ENCODE data around the gene RNF138.
A peak's percentile ranks its signal among the peaks of the same experiment; 100 is the strongest.
"Not testable (repeated sequence)": the region's sequence is repeated elsewhere in the genome, so short reads cannot be mapped to it uniquely, and the experiment has no call there.

RNF138 gene

GRCh38 chr18:32095900-32096229 is 4.2 kb downstream of the RNF138 start:
- no peak for DNase-seq (ENCODE audit: low read depth)

DNA sequence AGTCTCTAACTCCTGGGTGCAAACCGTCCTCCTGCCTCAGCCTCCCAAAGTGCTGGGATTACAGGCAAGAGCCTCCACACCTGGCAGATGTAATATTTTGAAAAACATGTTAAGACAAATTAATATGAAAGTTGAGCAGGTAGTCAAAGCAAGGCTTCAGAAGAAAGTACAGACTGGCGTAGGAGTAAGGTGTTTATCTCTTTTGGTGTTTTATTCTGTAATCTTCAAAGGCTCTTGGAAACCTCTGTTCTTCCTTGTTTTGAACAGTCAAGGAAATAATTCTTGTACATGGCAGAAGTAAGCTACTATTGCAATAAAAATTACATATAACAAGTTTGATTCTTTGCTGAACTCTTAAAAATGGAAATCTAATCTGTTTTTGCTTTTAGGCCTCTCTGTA is 5.3 kb downstream of the RNF138 start:
- no peak for DNase-seq (ENCODE audit: low read depth)

DNA sequence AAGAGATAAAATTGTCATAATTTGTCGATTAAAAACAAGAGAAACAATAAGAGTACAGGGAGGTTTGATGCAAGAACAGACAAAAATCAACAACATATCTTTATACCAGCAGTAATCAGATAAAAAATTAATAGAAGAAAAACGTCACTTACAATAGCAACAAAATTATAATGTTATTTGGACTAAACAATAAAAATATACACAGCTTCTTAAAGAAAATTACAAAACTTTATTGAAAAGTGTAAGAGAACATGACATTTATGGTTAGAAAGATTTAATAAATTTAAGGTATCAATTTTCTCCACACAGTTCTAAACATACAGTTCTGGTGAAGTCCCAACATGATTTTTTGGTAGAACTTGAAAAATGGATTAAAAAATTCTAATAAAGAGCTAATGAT is 12.8 kb downstream of the RNF138 start:
- DNase-seq (ENCODE audit: low read depth): no peak

DNA sequence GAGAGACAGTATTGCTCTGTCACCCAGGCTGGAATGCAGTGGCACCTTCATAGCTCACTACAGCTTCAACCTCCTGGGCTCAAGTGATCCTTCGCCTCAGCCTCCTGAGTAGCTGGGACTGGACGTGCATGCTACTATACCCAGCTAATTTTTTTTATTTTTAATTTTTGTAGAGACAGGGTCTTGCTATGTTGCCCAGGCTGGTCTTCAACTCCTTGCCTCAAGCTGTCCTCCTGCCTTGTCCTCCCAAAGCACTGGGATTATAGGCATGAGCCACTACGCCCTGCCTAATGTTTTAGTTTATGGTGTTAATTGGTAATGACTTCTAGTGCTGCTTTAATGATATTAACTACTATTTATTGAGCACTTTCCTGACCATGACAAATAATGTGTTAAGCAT is 18.3 kb downstream of the RNF138 start:
- DNase-seq (ENCODE audit: low read depth): no peak

DNA sequence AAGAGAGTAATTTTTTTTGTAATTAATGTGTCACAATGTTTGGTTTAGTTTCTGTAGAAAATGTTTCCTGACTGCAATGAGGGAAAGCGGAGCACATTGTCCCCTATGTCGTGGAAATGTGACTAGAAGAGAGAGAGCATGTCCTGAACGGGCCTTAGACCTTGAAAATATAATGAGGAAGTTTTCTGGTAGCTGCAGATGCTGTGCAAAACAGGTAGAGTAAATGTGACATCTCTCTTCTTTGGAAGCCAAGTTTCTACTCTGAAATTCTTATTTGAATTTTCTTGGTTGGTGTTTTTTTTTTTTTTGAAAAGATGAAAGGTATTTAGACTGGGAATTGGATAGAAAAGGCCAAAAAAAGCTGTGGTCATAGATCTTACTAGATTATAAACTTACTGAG is 20.0 kb downstream of the RNF138 start:
- no peak for DNase-seq (ENCODE audit: low read depth)

GRCh38 chr18:32112826-32113225 is 21.2 kb downstream of the RNF138 start:
- no peak for DNase-seq (ENCODE audit: low read depth)

- no peak for DNase-seq (ENCODE audit: low read depth)
Observed at GRCh38 chr18:32114293-32114942, 22.7 kb downstream of the RNF138 start.

DNA sequence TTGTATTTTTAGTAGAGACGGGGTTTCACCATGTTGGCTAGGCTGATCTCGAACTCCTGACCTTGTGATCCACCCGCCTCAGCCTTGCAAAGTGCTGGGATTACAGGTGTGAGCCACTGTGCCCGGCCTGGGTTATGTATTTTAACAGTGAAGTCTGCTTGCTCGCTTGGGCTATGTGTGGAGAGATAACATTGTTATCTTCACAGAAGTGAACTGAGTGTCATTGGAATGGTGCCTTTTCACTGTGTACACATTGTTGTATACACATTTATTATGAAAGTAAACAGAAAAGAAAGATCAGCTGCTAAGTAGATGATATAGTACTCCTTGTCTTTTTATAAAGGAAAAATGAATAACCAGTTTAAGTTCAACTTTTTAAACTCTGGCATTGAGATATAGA is 30.4 kb downstream of the RNF138 start:
- DNase-seq (ENCODE audit: low read depth): no peak

DNA sequence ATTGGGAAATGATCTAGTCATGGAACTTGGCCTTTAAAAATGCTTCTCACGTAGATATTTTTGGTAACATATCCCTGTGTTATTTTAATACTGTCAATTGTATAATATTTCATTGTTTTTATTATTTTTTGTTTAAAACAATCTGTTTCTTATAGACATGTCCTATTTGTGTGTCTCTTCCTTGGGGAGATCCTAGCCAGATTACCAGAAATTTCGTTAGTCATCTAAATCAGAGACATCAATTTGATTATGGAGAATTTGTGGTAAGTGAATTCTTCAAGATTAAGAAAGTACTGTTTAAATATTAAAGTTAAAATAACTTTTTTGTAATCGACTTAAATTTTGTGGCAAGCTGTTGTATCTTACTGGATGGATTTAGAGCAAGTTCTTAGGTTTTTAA is 34.9 kb downstream of the RNF138 start:
- no peak for DNase-seq (ENCODE audit: low read depth)

GRCh38 chr18:32135625-32136024 is 44.0 kb downstream of the RNF138 start:
- DNase-seq (ENCODE audit: low read depth): no peak

DNA sequence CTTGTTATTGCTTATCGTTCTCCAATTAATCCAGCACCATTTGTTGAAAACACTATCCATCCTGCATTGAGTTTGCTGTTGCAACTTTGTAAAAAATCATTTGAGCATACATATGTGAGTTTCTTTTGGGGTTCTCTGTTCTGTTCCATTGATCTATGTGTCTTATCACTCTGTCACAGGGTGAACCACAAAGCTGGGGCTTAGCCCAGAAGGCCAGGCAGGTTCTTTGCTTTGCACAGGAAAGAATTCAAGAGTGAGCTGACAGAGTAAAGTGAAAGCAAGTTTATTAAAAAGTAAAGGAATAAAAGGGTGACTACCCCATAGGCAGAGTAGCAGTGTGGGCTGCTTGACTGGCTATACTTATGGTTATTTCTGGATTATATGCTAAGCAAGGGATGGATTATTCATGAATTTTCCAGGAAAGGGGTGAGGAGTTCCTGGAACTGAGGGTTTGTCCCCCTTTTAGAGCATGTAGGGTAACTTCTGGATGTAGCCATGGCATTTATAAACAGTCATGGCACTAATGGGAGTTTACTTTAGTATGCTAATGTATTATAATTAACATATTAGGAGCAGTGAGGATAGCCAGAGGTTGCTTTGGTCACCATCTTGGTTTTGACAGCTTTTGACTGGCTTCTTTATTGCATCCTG is 46.8 kb downstream of the RNF138 start:
- no peak for DNase-seq (ENCODE audit: low read depth)

- no peak for DNase-seq (ENCODE audit: low read depth)
Observed at GRCh38 chr18:32139835-32140283, 48.2 kb downstream of the RNF138 start.

DNA sequence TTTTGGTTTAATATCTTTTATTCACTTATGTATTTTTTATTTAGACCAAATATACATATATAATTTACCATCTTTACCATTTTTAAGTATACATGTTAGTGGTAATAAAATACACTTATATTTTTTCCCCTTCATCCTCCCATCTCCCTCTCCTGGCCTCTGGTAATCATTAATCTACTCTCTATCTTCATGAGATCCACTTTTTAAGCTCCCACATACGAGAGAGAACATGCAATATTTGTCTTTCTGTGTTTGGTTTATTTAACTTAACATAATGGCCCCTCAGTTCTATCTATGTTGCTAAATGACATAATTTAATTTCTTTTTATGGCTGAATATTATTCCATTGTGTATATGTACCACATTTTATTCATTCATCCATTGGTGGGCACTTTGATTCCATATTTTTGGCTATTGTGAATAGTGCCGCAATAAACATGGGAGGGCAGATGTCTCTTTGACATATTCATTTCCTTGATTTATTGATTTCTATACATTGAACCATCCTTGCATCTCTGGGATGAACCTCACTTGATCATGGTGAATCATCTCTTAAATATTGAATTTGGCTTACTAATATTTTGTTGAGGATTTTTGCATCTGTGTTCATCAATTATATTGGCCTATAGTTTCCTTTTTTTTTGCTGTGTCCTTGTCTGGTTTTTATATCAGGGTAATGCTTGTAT is 56.7 kb downstream of the RNF138 start:
- no peak for DNase-seq (ENCODE audit: low read depth)

DNA sequence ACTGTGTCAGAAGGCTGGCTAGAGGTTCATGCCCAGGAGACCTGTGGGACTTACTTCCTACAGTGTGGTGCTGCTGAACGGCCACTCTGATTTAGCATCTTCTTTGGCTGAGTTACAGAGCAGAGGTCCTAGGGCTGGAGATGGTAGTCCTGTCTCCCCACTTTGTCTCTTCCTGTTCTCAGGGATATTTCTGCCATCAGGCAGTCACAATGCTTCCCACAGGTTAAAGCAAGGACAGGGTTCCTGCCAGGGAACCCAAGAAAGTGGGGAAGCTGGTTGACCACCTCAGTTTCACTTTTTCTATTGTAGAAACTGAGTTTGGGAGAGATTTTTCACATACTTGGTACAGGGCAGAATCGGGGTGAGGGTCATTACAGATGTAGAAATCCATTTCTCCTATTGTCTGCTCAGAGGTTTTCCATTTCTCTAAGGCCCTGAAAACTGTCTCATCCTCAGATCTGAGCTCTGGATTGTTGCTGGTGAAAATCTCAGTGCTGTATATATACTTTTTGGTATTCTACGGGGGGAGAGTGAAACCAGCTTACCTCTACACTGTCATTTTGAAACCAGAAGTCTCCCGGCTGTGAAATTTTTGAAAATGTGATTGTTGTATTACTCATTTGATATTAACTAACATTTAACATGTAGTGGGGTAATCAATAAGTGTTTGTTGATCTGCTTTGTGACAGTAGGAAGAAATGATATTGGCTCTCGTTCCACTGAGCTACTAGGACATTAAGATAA is 61.2 kb downstream of the RNF138 start:
- DNase-seq (ENCODE audit: low read depth): no peak

GRCh38 chr18:32156855-32157254 is 65.2 kb downstream of the RNF138 start:
- DNase-seq (ENCODE audit: low read depth): no peak

DNA sequence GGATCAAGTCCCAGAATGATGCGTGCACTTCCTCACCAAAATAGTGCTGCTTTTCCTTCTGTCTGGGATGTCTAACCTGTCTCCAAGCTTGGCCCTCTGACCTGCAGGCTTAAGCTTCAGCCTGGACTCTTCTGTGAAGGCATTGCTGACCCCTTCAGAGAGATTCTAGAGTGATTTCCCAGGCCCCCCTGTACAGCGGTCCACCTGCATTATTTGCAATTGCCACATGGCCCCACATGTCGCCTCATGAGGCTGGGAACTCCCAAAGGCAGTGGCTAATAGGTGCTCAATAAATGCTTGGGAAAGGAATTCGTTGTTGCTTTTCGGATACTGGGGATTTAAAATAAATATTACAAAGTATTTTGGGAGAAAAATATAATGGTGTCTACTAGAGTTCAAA is 65.9 kb downstream of the RNF138 start:
- no peak for DNase-seq (ENCODE audit: low read depth)

DNA sequence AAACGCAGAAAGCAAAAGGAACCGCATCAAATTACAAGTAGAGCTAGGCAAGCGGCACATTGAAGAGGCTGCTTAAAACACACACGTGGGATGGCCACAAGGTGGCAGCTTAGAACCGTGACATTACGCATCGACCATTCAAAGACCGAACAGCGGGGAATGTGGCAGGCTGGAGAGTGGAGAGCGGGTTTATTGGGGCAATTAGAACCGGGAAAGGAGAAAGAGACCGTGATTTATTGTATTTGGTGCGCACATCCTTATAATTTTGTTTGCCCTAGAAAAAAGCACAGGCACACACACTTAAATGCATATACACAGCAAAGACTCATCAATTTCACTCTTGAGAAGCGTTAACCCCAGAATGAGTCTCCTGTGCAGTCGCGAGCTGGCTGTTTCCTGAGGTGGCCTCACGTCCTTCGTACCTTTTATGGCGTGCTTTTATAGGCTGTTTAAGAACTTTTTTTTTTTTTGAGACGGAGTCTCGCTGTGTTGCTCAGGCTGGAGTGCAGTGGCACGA is 66.5 kb downstream of the RNF138 start:
- DNase-seq (ENCODE audit: low read depth): peak; percentile 49

- not testable (repeated sequence) for DNase-seq (ENCODE audit: low read depth)
Observed at GRCh38 chr18:32158631-32159030, 67.0 kb downstream of the RNF138 start.

- DNase-seq (ENCODE audit: low read depth): no peak
Observed at GRCh38 chr18:32160547-32160946, 68.9 kb downstream of the RNF138 start.

DNA sequence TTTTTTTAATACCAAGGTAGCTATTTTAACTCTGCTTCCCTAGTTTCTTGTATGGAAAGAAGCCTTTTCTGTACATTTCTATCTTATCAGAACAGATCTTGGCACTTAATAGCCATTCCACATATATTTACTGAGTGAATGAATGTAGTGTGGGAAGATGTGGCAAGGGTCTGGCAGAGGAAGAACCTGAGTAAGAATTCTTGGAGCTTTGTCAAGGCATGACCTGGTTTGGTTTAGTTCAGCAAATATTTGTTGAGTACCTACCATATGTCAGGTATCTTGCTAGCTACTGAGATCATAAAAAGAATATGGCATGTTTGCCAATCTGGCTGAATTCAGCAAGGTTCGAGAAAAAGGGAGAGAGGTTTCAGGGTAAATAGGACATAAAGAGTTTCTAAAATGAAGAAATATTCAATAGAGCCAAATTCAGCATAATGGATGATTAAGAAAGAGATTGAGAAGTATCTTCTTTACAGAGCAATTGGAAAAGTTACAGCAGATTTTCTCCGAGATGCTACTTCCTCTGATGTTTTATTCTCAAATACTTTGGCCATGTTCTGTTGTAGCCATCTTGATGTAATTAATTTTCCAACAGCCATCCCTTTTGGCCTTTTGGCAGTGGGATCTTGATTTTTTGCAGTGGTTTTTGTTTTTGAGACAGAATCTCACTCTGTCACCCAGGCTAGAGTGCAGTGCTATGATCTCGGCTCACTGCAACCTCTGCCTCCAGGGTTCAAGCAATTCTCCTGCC is 76.5 kb downstream of the RNF138 start:
- no peak for DNase-seq (ENCODE audit: low read depth)

GRCh38 chr18:32173654-32174053 is 82.0 kb downstream of the RNF138 start:
- no peak for DNase-seq (ENCODE audit: low read depth)

- no peak for DNase-seq (ENCODE audit: low read depth)
Observed at GRCh38 chr18:32174719-32175118, 83.0 kb downstream of the RNF138 start.
